Ishikawa (cell line): Measurements from ENCODE around the gene ACKR2.
A peak's percentile ranks its signal among the peaks of the same experiment; 100 is the strongest.

Source experiments
- CREB1 ChIP-seq: IDR thresholded peaks from 2 replicates; pipeline ENCODE4 v1.6.1; 2012; ENCODE audit warnings: low read depth
- EGR1 ChIP-seq: IDR thresholded peaks from 2 replicates; pipeline ENCODE4 v1.6.1; 2012
- EP300 ChIP-seq: IDR thresholded peaks from 2 replicates; pipeline ENCODE4 v1.6.1; 2012; ENCODE audit warnings: borderline replicate concordance
- FOXM1 ChIP-seq: IDR thresholded peaks from 2 replicates; pipeline ENCODE4 v1.6.1; 2012; ENCODE audit warnings: low read depth, borderline replicate concordance
- NFIC ChIP-seq: IDR thresholded peaks from 2 replicates; pipeline ENCODE4 v1.6.1; 2012
- RAD21 ChIP-seq: IDR thresholded peaks from 2 replicates; pipeline ENCODE4 v1.6.1; 2012; ENCODE audit warnings: low read depth
- TAF1 ChIP-seq: IDR thresholded peaks from 2 replicates; pipeline ENCODE4 v1.6.1; 2012; ENCODE audit warnings: low read depth, mild to moderate bottlenecking
- TCF12 ChIP-seq: IDR thresholded peaks from 2 replicates; pipeline ENCODE4 v1.6.1; 2012; ENCODE audit warnings: low read depth
- TEAD4 ChIP-seq: IDR thresholded peaks from 2 replicates; pipeline ENCODE4 v1.6.1; 2012
- YY1 ChIP-seq: IDR thresholded peaks from 2 replicates; pipeline ENCODE4 v1.6.1; 2012; ENCODE audit warnings: low read depth
- TF ChIP-seq, protein P1 (sequence below): IDR thresholded peaks from 2 replicates; pipeline ENCODE4 v1.6.1; 2012; ENCODE audit warnings: low read depth, mild to moderate bottlenecking
- TF ChIP-seq, protein P2 (sequence below): IDR thresholded peaks from 2 replicates; pipeline ENCODE4 v1.6.1; 2012

DNA sequence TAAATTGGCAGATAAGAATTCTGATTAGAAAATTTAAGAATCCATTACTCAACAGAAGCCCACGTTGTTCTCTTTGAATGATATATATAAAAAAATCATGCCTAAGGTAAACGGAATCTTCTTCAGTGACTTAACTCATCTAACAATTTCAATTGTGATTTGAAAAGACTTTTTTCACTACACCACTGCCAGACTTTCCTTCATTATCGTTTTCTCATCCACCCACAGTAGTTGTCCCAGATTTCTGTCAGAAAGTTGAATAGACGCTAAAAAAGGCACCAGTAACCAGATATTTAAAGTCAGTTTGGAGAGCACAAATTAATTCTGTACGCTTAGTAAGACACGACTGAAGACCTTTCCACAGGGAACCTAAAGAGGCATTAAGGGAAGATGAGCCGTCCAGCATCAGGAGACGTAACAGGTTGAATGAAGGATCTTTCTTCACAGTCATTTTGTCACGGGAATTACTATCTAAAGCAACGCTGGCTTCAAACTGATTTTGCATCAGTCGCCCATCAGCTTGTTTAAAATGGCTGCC is 6.3 kb upstream of the ACKR2 start:
- TF ChIP-seq EP300 (no peak), CREB1 (no peak), FOXM1 (no peak), TCF12 (no peak), TAF1 (no peak), EGR1 (no peak), NFIC (no peak), RAD21 (no peak), TEAD4 (no peak), YY1 (peak; percentile 61; the same call in 1 of the 2 replicates)
- TF ChIP-seq, protein P1, sequence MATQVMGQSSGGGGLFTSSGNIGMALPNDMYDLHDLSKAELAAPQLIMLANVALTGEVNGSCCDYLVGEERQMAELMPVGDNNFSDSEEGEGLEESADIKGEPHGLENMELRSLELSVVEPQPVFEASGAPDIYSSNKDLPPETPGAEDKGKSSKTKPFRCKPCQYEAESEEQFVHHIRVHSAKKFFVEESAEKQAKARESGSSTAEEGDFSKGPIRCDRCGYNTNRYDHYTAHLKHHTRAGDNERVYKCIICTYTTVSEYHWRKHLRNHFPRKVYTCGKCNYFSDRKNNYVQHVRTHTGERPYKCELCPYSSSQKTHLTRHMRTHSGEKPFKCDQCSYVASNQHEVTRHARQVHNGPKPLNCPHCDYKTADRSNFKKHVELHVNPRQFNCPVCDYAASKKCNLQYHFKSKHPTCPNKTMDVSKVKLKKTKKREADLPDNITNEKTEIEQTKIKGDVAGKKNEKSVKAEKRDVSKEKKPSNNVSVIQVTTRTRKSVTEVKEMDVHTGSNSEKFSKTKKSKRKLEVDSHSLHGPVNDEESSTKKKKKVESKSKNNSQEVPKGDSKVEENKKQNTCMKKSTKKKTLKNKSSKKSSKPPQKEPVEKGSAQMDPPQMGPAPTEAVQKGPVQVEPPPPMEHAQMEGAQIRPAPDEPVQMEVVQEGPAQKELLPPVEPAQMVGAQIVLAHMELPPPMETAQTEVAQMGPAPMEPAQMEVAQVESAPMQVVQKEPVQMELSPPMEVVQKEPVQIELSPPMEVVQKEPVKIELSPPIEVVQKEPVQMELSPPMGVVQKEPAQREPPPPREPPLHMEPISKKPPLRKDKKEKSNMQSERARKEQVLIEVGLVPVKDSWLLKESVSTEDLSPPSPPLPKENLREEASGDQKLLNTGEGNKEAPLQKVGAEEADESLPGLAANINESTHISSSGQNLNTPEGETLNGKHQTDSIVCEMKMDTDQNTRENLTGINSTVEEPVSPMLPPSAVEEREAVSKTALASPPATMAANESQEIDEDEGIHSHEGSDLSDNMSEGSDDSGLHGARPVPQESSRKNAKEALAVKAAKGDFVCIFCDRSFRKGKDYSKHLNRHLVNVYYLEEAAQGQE = no peak
- TF ChIP-seq, protein P2, sequence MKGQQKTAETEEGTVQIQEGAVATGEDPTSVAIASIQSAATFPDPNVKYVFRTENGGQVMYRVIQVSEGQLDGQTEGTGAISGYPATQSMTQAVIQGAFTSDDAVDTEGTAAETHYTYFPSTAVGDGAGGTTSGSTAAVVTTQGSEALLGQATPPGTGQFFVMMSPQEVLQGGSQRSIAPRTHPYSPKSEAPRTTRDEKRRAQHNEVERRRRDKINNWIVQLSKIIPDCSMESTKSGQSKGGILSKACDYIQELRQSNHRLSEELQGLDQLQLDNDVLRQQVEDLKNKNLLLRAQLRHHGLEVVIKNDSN = no peak
